DMS114 treated with DMSO at 0.1 percent for 48 hours (cell line): ENCODE results near the gene CARHSP1.
"Not testable (repeated sequence)": the region's sequence is repeated elsewhere in the genome, so short reads cannot be mapped to it uniquely, and the experiment has no call there.

ENCODE experiments used
- DNase-seq: peaks from one replicate; lab custom pipeline; 2025; ENCODE audit not compliant: unreplicated experiment; lab: John Stamatoyannopoulos, UW

CARHSP1 gene

DNA sequence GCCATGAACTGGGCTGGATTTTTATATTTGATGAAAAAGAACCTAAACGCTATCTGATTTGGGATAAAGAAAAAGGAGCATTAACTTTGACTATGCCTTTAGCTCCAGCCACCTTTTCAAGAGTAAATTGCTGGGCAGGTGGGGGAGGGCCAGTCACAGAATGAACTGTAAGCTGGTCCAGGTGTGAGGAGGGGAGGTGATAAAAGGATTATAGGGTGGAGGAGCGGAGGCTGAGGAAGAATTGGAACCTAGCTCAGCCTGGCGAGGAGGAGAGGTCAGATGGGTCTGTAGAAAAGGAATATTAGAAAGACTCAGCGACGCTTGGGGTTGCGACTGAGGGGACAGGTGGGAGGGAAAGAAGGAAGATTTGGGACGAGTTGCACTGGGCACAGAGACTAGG, 32.0 kb downstream of the CARHSP1 start:
- DNase-seq = not testable (repeated sequence)

DNA sequence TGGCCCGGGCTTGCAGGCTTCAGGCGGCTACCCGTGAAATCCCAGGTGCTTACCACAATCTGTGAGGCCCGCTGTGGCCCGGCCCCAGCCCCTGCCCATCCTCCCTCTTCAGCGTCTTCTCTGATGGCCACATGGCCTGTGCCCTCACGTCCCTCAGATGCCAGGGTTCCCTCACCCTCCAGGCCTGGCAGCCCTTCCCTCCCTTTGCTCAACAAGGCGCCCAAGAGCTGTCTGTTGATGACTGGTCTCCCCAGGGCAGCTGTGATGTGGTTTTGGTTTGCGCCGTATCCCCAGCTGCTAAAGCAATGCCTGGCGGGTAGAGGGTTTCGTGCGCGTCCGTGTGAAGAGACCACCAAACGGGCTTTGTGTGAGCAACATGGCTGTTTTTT, 36.1 kb downstream of the CARHSP1 start:
- no peak for DNase-seq

DNA sequence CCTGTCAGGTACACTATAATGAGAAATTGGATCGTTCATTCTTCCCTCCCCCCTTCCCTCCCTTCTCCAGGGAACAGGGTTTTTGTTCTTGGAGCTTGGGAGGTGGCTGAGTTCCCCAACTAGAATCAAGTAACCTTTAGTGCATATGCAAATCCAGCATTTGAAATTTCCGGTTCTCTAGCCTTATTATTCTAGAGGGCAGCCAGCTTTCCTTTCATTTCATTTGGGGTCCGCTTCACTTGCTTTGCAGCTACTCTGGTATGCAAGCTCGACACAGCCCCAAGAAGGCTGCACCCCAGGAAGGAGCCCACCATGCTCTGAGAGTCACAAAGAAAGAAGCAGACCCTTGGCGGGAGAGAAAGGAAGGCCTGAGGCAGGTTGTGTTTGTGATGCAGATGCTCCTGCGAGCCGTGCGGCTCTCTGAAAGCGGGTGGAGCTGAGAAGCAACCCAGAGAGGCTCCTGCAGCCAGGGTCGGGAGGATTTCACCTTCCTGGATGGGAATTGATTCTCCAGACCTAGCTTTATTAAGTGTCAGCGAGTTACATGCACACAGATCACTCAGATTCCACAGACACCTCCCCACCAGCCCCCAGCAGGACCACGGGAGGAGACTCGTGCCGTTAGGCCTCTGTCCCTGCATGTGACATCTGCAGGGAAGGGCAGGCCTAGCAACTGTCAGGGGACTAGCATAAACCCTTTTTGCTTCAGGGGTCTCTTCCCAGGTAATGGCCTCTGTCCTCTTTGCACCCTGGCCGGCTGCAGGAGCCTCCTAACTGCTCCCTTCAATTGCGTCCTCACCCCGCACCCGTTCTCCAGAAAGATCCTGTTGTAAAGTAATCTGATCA, 36.7 kb downstream of the CARHSP1 start:
- DNase-seq = no peak

DNA sequence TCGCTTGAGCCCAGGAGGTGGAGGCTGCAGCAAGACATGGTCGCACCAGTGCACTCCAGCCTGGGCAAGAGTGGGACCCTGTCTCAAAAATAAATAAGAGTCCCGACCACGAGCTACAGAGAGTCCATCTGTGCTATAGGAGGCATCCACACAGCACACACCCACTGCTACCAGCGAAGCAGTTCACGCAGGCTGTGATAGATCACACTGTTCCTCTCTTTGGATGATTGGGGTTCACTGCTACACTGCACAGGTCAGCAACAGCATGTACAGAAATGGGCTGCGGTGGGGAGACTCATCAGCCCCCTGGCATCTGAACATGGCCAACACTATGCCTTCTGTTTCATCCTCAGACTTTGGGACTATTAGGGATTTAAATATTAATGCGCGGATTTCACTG, 37.4 kb downstream of the CARHSP1 start:
- no peak for DNase-seq

DNA sequence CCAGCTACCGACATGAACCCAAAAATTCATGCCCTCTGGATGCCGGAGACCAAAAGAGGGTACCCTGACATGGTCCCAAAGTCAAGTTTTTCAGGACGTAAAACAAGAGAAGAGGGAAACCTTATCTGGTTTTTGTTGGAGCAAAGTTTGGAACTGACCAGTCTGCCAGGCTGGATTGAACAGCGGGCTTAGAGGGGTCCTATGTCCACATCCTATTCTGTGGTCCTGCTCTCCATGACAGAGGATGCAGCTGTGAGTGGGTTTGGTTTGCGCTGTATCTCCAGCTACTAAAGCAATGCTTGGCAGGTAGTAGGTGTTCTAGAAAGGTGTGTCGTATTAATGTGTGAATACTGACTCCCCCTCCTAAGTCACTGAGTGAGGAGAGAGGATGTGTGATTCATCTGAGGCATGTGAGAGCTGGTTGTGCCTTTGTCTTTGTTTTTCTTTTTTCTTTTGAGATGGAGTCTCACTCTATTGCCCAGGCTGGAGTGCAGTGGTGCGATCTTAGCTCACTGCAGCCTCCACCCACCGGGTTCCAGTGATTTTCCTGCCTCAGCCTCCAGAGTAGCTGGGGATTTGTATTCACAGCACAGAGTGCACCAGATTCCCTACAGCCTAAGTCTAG, 40.2 kb downstream of the CARHSP1 start:
- no peak for DNase-seq

DNA sequence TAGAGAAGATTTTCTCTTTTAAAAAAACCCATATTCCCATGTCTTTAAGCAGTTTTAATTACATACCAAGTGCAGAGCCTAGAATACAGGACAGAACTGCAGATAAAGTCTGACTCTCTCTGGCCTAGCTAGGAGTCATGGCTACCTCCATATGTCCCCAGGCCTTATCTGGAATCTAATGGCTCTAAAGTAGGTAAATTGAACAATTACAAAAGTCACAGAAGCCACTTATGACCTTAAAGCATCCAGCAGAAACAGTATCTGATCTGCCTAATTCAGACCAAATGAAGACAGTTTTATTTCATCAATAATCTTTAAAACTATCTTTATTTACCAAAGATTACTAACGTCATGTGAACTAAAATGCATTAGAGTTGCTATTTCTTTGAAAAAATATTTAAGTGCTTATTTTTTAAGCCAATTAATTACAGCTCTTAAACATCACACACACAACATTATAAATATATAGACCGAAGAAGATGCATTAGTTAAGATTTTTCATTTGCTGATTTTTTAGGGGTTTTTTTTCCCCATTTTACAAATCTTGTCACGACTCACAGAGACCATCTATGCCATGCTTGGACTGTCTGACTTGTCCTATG, 42.4 kb downstream of the CARHSP1 start:
- no peak for DNase-seq

DNA sequence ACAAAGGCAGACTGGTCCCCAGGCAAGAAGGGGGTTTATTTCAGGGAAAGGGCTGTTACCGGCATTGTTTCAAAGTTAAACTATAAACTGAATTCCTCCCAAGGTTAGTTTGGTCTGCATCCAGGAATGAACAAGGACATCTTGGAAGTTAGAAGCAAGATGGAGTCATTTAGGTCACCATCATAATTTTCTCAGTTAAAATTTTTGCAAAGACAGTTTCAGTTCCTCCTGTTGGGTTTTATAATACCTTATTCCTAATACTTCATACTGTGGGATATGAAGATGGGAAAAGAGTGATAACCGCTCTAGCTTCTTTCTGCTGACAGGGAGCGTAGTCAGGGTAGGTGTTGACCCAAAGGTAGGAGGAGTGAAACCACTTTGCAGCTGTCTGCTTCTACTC, 46.4 kb downstream of the CARHSP1 start:
- DNase-seq = no peak

DNA sequence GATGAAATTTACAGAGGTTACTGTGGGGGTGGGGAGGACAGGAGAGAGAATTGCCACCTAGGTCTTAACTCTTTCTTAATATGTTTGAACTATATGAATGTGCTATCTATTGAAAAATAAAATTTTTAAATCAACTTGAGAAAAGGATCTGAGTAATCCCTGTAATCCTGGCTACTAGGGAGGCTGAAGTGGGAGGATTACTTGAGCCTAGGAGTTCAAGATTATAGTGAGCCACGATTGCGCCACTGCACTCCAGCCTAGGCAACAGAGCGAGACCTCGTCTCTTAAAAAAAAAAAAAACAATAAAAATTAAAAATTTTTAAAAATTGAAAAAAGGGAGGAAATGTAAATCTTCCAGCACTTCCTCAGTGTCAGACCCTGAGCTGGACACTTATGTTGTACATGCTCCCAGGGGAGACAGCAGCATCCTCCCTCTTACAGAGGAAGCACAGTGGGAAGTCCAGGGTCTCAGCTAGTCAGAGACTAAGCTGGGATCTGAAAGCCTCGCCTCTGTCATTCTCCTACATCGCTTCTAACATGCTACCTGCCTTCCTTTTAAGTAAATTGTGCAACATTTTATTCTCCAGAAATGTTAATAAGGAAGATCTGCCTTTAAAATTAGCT, 49.3 kb downstream of the CARHSP1 start:
- DNase-seq = no peak

DNA sequence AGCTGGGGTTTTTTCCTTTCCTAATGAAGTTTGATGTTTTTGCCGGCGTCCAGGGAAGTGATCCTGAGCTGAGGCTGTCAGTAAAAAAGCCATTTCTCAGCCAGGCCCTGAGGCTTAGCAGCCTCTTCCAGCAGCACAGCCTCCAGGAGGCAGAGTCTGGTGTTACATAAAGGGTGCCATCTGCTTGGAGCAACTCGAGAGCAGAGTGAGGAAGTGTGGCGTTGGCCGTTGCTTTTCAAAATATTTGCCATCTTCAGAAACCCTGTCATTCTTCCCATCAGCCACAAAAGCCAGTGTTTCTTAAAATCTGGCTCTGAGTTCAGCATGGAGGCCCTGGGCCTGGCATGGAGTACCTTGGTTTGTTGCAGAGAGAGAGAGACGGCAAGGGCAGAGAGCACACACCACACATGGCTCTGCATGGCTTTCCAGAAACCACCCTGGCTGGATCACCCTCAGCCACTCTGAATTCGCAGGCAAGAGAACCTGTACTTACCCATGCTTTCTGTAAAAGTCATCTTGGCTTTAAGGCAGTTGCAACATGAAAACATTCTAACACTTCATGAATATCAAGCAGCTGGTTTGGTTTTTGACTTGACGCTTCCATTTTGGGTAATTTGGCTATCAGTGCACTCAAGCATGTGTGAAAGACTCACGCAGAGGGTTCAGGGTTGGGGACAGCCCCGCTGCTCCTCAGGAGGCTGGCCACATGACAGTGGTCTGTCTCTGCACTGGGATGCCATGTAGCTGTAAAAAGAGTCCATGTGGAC, 50.1 kb downstream of the CARHSP1 start:
- DNase-seq = no peak

DNA sequence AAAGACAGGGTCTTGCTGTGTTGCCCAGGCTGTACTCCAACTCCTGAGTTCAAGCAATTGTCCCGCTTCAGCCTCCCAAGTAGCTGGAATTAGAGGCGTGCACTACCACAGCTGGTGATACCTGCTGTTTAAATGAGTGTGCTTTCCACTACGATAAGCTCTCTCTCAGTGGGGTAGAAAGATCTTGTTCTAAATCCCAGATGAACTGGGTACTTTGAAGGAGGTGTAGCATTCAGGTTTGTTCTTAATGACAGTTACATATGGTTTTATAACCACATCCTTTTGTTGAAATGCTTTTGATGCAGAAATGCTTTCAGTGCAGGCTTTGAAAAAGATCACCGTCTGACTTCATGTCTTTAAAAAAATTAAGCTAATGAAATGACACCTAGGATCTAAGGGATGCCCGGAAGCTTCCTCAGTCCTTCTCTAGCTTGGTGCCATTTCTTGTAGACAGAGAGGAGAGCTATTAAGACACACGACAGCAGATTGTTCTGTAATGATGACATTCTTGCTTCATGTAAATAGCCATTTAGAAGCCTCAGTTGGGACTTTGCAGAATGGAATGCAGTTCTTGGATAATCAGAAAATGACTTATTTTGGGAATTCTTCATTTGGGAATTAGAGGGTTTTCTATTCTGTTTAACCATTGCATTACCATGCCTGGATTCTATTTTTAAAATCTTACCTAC, 51.7 kb downstream of the CARHSP1 start:
- DNase-seq = no peak

DNA sequence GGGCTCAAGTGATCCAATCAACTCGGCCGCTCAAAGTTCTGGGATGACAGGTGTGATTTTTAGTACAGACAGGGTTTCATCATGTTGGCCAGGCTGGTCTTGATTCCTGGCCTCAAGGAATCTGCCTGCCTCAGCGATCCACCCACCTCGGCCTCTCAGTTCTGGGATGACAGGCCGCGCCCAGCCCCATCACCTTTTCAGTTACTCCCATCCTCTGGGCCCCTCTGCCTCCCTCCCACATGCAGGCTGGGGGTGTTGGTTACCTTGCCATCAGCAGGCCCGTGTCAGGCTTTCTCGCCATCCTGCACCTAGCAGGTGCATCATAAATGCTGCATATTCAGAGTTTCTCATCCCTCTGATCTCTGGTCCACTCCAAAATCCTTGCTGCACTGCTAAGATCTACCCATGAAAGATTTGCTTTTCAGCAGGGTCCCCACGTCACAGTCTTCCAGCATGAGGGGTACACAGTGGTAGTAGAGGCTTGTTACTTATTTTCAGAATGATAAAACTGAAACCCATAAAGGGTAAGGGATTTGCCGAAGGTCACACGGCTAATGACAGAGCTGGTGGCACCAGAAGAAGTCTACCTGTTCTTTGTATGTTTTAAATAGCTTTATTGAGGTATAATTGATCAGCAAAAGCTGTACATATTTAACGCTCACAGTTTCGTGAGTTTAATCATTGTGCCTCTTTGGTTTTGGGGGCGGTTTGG, 54.6 kb downstream of the CARHSP1 start:
- DNase-seq = no peak

DNA sequence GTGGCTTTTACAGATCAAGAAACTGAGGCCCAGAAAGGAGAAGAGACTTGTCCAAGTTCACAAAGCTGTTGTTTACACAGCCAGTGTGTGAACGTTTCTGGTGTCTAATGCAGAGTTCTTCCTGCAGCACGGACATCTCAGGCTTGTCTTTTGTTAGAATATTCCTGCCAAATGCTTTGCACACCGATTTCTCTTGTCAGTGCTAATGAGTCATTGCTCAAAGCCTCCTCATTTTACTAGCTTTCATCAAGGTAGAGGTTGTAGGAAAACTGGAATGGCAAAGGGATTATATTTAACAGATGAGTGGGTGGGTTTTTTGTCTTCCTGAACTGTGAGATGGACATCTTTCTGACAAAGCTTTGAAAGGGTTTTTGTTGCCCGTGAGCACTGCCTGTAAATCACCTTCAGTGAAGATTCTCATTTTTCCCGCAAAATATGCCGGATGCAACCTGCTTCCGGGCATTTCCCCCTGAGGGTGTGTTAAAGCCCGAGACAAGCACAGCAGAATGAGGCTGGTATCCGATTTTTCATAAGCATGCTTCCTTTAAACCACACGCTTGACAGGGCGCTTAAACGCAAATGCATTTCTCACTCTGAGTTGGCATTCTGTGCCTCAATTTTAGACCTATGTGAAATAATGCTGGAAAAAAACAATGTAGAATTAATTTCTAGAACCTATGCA, 56.5 kb downstream of the CARHSP1 start:
- DNase-seq = no peak

DNA sequence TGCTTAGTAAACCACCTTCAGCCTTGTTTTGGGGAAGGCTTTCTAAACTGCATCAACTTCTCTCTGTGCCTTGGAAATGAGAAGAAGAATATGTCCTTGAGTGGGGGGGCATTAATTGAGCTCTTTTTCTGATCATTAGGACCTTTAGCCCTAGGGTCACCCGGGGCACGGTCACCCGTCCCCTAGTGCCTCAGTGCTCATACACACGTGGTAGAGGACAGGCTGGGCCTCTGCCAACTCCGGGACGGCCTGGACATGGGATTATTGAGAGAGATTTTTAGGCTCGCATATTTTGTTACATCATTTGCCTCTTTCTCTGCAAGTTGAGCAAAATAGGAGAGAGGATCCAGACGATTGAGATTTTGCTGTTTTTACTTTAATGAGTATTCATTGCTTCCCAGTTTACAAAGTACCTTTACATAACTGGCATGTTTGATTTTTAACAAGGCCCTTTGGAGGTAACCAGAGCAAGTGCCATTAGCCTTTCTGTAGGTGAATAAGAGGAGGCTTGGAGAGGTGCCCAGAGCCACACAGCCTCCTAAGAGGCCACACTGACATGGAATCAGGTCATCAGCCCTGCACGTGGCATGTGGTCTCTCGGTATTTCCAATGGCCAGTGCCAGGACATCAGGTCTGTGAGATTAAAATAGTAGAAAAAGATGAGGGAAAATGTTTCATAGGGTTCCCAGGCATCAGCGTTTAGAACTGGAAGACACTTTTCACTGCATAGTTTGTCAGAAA, 60.0 kb downstream of the CARHSP1 start:
- DNase-seq = no peak

DNA sequence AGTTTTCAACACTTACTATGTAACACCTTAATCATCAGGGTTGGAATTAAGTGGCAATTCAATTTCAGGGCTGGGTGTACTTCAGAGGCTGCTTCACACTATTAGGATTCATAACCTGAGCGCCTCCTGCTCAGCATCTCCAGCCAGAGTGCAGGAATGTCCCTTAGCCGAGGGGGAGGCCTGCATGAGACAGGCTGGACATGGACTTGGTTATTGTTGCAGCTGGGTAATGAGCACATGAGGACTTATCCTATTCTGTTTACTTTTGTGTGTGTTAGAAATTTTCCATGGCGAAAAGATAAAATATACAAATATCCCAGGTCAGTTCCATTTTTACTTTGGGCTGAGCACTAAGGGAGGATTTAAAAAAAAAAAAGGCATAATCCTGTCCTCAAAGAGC, 60.8 kb downstream of the CARHSP1 start:
- DNase-seq = no peak

DNA sequence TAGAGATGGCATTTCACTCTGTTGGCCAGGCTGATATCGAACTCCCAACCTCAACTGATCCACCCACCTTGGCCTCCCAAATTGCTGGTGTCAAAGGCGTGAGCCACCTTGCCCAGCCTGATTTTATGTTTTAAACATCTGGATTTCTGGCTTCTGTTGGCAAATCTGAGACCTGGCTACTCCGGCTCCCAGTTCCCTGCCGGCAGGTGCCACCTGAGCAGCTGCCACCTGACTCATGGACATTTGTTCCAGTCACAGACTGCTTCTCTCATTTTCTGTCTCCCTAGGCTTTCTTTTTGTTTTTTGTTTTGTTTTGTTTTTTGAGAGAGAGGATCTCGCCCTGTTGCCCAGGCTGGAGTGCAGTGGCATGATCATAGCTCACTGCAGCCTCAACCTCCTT, 61.6 kb downstream of the CARHSP1 start:
- DNase-seq = no peak

DNA sequence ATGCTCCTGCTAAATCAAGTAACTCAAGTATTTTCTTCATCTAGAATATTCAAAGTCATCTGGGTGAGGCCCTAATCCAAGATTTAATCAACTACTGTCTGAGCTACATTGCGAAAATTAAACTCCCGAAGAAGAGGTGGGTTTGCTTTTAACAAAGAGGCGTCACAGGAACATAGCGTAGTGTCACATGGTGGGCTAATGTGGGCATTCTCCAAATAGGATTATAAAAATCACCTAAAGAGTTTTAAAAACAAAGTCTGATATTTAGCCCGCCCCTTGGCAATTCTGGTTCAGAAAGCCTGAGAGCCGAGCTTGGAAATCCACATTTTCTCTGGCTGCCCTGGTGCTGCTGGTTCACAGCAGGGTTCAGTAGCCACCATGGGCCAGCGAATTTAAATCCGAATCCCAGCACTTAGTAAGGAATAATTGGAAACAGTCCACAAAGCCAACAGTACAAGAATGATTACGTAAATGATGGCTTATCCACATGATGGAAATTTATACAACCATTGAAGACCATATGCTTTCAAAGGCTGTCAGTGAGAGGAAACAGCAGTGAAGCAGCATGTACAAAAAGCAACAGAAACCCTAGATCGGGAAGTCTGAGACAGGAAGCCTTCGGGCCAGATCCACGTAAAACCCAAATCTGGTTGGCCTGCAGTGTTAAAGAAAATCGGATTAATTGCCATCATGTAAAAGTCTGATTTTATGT, 62.4 kb downstream of the CARHSP1 start:
- no peak for DNase-seq

DNA sequence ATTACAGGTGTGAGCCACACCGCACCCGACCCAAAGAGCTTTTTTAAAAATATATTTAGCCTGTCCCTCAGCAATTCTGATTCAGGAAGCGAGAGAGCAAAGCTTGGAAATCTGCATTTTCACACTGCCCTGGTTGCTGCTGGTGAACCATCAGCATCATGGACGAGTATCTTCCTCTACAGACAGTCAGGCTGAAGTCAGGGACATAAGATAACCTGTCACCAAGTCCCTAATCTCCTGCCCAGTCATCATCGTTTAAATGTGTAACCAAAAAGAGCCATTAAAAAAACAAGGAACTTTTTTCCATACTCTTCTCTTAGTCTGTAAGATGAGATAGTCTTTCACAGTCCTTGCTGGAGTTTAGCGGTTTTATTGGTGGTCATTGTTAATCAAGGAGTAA, 64.5 kb downstream of the CARHSP1 start:
- DNase-seq = no peak

DNA sequence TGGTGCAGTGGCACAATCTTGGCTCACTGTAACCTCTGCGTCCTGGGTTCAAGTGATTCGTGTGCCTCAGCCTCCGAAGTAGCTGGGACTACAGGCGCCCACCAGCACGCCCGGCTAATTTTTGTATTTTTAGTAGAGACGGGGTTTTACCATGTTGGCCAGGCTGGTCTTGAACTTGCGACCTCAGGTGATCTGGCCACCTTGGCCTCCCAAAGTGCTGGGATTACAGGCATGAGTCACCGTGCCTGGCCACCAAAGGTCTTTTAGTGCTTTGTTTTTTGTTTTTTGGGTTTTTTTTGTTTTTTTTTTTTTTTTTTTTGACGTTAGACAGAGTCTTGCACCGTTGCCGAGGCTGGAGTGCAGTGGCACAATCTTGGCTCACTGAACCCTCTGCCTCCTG, 65.1 kb downstream of the CARHSP1 start:
- DNase-seq = not testable (repeated sequence)
